Neuronal stem cell (in vitro differentiated cells): ENCODE data around the gene TRPV4.
"Not testable (repeated sequence)": the region's sequence is repeated elsewhere in the genome, so short reads cannot be mapped to it uniquely, and the experiment has no call there.

Source experiments
- DNase-seq: peaks from one replicate; pipeline ENCODE4 v3.0.0-alpha.2; 2013; ENCODE audit warnings: low spot score
- H2AFZ ChIP-seq: one replicate; pipeline ENCODE4 v1.6.1; 2013; ENCODE audit warnings: mild to moderate bottlenecking, low read length, inconsistent platforms
- H2AK5ac ChIP-seq: 2 replicates; pipeline ENCODE4 v1.6.1; 2013; ENCODE audit warnings: low read depth, mild to moderate bottlenecking, inconsistent platforms, low read length, moderate library complexity, mixed read lengths
- H2BK120ac ChIP-seq: 2 replicates; pipeline ENCODE4 v1.6.1; 2013; ENCODE audit warnings: low read depth, mild to moderate bottlenecking, inconsistent platforms, low read length, moderate library complexity, mixed read lengths
- H2BK12ac ChIP-seq: one replicate; pipeline ENCODE4 v1.6.1; 2013; ENCODE audit warnings: low read length, inconsistent platforms
- H2BK15ac ChIP-seq: 2 replicates; pipeline ENCODE4 v1.6.1; 2013; ENCODE audit warnings: mild to moderate bottlenecking, low read length, inconsistent platforms, mixed read lengths
- H2BK5ac ChIP-seq: one replicate; pipeline ENCODE4 v1.6.1; 2013; ENCODE audit warnings: inconsistent platforms, mild to moderate bottlenecking, low read length, moderate library complexity
- H3K14ac ChIP-seq: one replicate; pipeline ENCODE4 v1.6.1; 2013; ENCODE audit warnings: low read length, inconsistent platforms
- H3K18ac ChIP-seq: 2 replicates; pipeline ENCODE4 v1.6.1; 2013; ENCODE audit warnings: low read length, inconsistent platforms
- H3K23ac ChIP-seq: 2 replicates; pipeline ENCODE4 v1.6.1; 2013; ENCODE audit warnings: low read depth, mild to moderate bottlenecking, mixed read lengths, low read length, inconsistent platforms; ENCODE audit not compliant: poor library complexity
- H3K27ac ChIP-seq: replicated peaks from 3 replicates; pipeline ENCODE4 v1.5.1; 2013; ENCODE audit warnings: low read length, inconsistent platforms
- H3K27me3 ChIP-seq, 3 experiments: 2 replicates each; pipeline ENCODE4 v1.6.1; 2013; ENCODE audit warnings: low read length in 3 of 3, mild to moderate bottlenecking in 2 of 3, inconsistent platforms in 1 of 3, low read depth in 1 of 3, mixed read lengths in 1 of 3, moderate library complexity in 1 of 3; ENCODE audit not compliant: control insufficient read depth in 3 of 3, insufficient read depth in 3 of 3
- H3K36me3 ChIP-seq, 2 donors: replicated peaks in 1 of 2; 2 replicates each; pipeline ENCODE4 v1.6.1; 2013; ENCODE audit warnings: low read length in 2 of 2; ENCODE audit not compliant: control insufficient read depth in 2 of 2, insufficient read depth in 2 of 2
- H3K4ac ChIP-seq: 2 replicates; pipeline ENCODE4 v1.6.1; 2013; ENCODE audit warnings: inconsistent platforms, mild to moderate bottlenecking, low read length, moderate library complexity
- H3K4me1 ChIP-seq, 2 donors: 1 replicate in 1 of 2; 2 replicates in 1 of 2; pipeline ENCODE4 v1.6.1; 2013; ENCODE audit warnings: low read length in 2 of 2, low read depth in 1 of 2; ENCODE audit not compliant: control insufficient read depth in 2 of 2, insufficient read depth in 1 of 2
- H3K4me2 ChIP-seq: one replicate; pipeline ENCODE4 v1.6.1; 2013; ENCODE audit warnings: mild to moderate bottlenecking, low read length, inconsistent platforms; ENCODE audit not compliant: insufficient read depth, poor library complexity, severe bottlenecking
- H3K4me3 ChIP-seq, 2 donors: 2 replicates each; pipeline ENCODE4 v1.5.1; 2013; ENCODE audit warnings: low read length in 2 of 2, mild to moderate bottlenecking in 2 of 2, inconsistent platforms in 1 of 2, moderate library complexity in 1 of 2
- H3K79me1 ChIP-seq: one replicate; pipeline ENCODE4 v1.6.1; 2013; ENCODE audit warnings: low read depth, mild to moderate bottlenecking, inconsistent platforms, low read length, moderate library complexity
- H3K9ac ChIP-seq: one replicate; pipeline ENCODE4 v1.6.1; 2013; ENCODE audit warnings: mild to moderate bottlenecking, low read depth, low read length, inconsistent platforms; ENCODE audit not compliant: poor library complexity
- H3K9me3 ChIP-seq, 2 donors: replicated peaks in 1 of 2; 2 replicates each; pipeline versions ENCODE3 to v1.6.1; 2013; ENCODE audit warnings: low read length in 2 of 2, mild to moderate bottlenecking in 2 of 2, inconsistent platforms in 1 of 2, low read depth in 1 of 2, mixed read lengths in 1 of 2, moderate library complexity in 1 of 2; ENCODE audit not compliant: control insufficient read depth in 2 of 2, insufficient read depth in 1 of 2
- H4K8ac ChIP-seq: one replicate; pipeline ENCODE4 v1.6.1; 2013; ENCODE audit warnings: low read depth, mild to moderate bottlenecking, inconsistent platforms, low read length, moderate library complexity
- H4K91ac ChIP-seq: one replicate; pipeline ENCODE4 v1.6.1; 2013; ENCODE audit warnings: low read length, low read depth, mild to moderate bottlenecking, inconsistent platforms; ENCODE audit not compliant: poor library complexity
- WGBS, 2 donors: extraction: QIAGEN DNeasy Blood & Tissue Kit; methylation state at CpG; one replicate each; pipeline ENCODE4 v1.1.7; 2013; ENCODE audit warnings: missing lambda C conversion rate in 2 of 2, mixed read lengths in 1 of 2; ENCODE audit not compliant: insufficient read length in 2 of 2, insufficient replicate concordance in 1 of 2; ENCODE audit errors: extremely low coverage in 2 of 2; 5-methylcytosine and 5-hydroxymethylcytosine counted together

TRPV4 gene

GRCh38 chr12:109863847-109864712 lies 30.9 kb upstream of the TRPV4 start:
- H2BK5ac ChIP-seq, result no peak overlapping the region
- no peak overlapping the region for H2AFZ ChIP-seq
- H3K79me1 ChIP-seq, result peaks cover 3% of the 10 kb centered on the region
- H3K9me3 ChIP-seq, result no peaks in the 10 kb centered on the region
- H3K36me3 ChIP-seq, result peaks cover 0 to 2% of the 10 kb centered on the region in 2 donors
- no peak overlapping the region for H3K23ac ChIP-seq
- no peaks in the 10 kb centered on the region for H3K27me3 ChIP-seq
- no peak overlapping the region for H2BK12ac ChIP-seq
- H4K91ac ChIP-seq, result no peak overlapping the region
- no peak overlapping the region for H3K4me3 ChIP-seq
- no peak overlapping the region for H3K14ac ChIP-seq
- no peak overlapping the region for H3K4ac ChIP-seq
- H3K18ac ChIP-seq, result peak overlapping the region; percentile 82
- no peak overlapping the region for H3K4me2 ChIP-seq
- H3K4me1 ChIP-seq, result peaks cover 6 to 12% of the 10 kb centered on the region in 2 donors
- H2BK15ac ChIP-seq, result no peak overlapping the region
- no CpG with 5 or more reads among the region's 9 CpGs for WGBS, 2 donors
- no peak overlapping the region for H3K27ac ChIP-seq
- no peak overlapping the region for H4K8ac ChIP-seq
- no peak overlapping the region for H2BK120ac ChIP-seq
- peak overlapping the region; percentile 2 for H3K9ac ChIP-seq
- DNase-seq, result no peak
- H2AK5ac ChIP-seq, result no peak overlapping the region

GRCh38 chr12:109862491-109862890 lies 29.3 kb upstream of the TRPV4 start:
- not testable (repeated sequence) for H2BK12ac ChIP-seq, H3K18ac ChIP-seq, H3K4me2 ChIP-seq, H3K4ac ChIP-seq, H2BK5ac ChIP-seq, H3K36me3 ChIP-seq, H3K4me3 ChIP-seq, DNase-seq, H2BK120ac ChIP-seq, H4K91ac ChIP-seq, H3K9me3 ChIP-seq, H3K9ac ChIP-seq, H2AFZ ChIP-seq, H3K27ac ChIP-seq, H3K79me1 ChIP-seq, H2AK5ac ChIP-seq, H4K8ac ChIP-seq, H3K27me3 ChIP-seq, H2BK15ac ChIP-seq, H3K14ac ChIP-seq
- WGBS, 2 donors, result no CpG with 5 or more reads among the region's 9 CpGs
- peaks cover 6 to 12% of the 10 kb centered on the region in 2 donors for H3K4me1 ChIP-seq
- H3K23ac ChIP-seq, result peak overlapping the region; percentile 45

GRCh38 chr12:109861689-109862314 lies 28.6 kb upstream of the TRPV4 start:
- Histone ChIP-seq H3K9me3 (no peaks in the 10 kb centered on the region), H4K91ac (no peak overlapping the region), H2AK5ac (no peak overlapping the region), H3K4me1 (peaks cover 6 to 12% of the 10 kb centered on the region in 2 donors), H3K9ac (peak overlapping the region; percentile 61), H3K4me2 (no peak overlapping the region), H3K14ac (no peak overlapping the region), H2BK5ac (no peak overlapping the region), H3K18ac (peak overlapping the region; percentile 60), H3K4ac (no peak overlapping the region), H3K36me3 (peaks cover 8 to 13% of the 10 kb centered on the region in 2 donors), H4K8ac (no peak overlapping the region), H3K27ac (no peak overlapping the region), H3K4me3 (no peak overlapping the region), H3K27me3 (no peaks in the 10 kb centered on the region), H3K79me1 (peaks cover 3% of the 10 kb centered on the region), H2AFZ (no peak overlapping the region), H2BK12ac (no peak overlapping the region), H2BK120ac (no peak overlapping the region), H3K23ac (peak overlapping the region; percentile 45), H2BK15ac (no peak overlapping the region)
- WGBS, 2 donors, result no CpG with 5 or more reads among the region's 17 CpGs
- DNase-seq, result no peak

GRCh38 chr12:109860977-109861376 lies 27.8 kb upstream of the TRPV4 start:
- no peak for DNase-seq
- Histone ChIP-seq H2BK15ac (no peak overlapping the region), H2AFZ (no peak overlapping the region), H3K4me1 (peaks cover 6 to 12% of the 10 kb centered on the region in 2 donors), H3K9ac (no peak overlapping the region), H3K4me3 (no peak overlapping the region), H4K8ac (no peak overlapping the region), H3K79me1 (peaks cover 3% of the 10 kb centered on the region), H2BK5ac (no peak overlapping the region), H3K14ac (no peak overlapping the region), H3K36me3 (peaks cover 8 to 17% of the 10 kb centered on the region in 2 donors), H3K9me3 (no peaks in the 10 kb centered on the region), H3K23ac (no peak overlapping the region), H3K27ac (no peak overlapping the region), H2BK12ac (no peak overlapping the region), H3K4ac (no peak overlapping the region), H3K27me3 (no peaks in the 10 kb centered on the region), H3K18ac (peak overlapping the region; percentile 17), H4K91ac (no peak overlapping the region), H3K4me2 (no peak overlapping the region), H2BK120ac (no peak overlapping the region), H2AK5ac (no peak overlapping the region)
- WGBS, 2 donors, result no CpG with 5 or more reads among the region's 5 CpGs
